Hepatocyte (in vitro differentiated cells): ENCODE measurements around the gene DNAI2. TPM values are rescaled to one million over a fixed set of nuclear protein-coding genes. Genes with fewer than 3 reads are reported as not detected.

Experiments
- DNase-seq: peaks from one replicate; pipeline ENCODE4 v3.0.0-alpha.2; 2016; ENCODE audit warnings: low spot score
- H2AFZ ChIP-seq: fragments of 200-600 bp; sonication (generic); 2 replicates; pipeline ENCODE4 v1.6.0; 2016; ENCODE audit warnings: antibody characterized with exemption, mild to moderate bottlenecking
- H3K27ac ChIP-seq: fragments of 200-600 bp; sonication (generic); 2 replicates; pipeline ENCODE4 v1.5.1; 2016; ENCODE audit warnings: mild to moderate bottlenecking
- H3K27me3 ChIP-seq: fragments of 200-600 bp; sonication (generic); 2 replicates; pipeline ENCODE4 v1.6.1; 2016
- H3K36me3 ChIP-seq: fragments of 200-600 bp; sonication (generic); replicated peaks from 2 replicates; pipeline ENCODE4 v1.5.1; 2016; ENCODE audit warnings: low read depth; ENCODE audit not compliant: insufficient read depth
- H3K4me1 ChIP-seq: fragments of 200-600 bp; sonication (generic); 2 replicates; pipeline ENCODE4 v1.5.1; 2016; ENCODE audit warnings: mild to moderate bottlenecking, moderate library complexity; ENCODE audit not compliant: insufficient read depth
- H3K4me2 ChIP-seq: fragments of 200-600 bp; sonication (generic); 2 replicates; pipeline ENCODE4 v1.6.0; 2016
- H3K4me3 ChIP-seq: fragments of 200-600 bp; sonication (generic); 2 replicates; pipeline ENCODE4 v1.5.1; 2016; ENCODE audit warnings: mild to moderate bottlenecking
- H3K79me2 ChIP-seq: fragments of 200-600 bp; sonication (generic); 2 replicates; pipeline ENCODE4 v1.6.0; 2017; ENCODE audit warnings: mild to moderate bottlenecking
- H3K9me2 ChIP-seq: fragments of 200-600 bp; sonication (generic); replicated peaks from 2 replicates; pipeline ENCODE4 v1.6.0; 2017; ENCODE audit warnings: mild to moderate bottlenecking; ENCODE audit not compliant: insufficient read depth
- H3K9me3 ChIP-seq: fragments of 200-600 bp; sonication (generic); 2 replicates; pipeline ENCODE4 v1.5.1; 2016; ENCODE audit warnings: low read depth, mild to moderate bottlenecking
- H4K20me1 ChIP-seq: fragments of 200-600 bp; sonication (generic); 2 replicates; pipeline ENCODE4 v1.6.0; 2016; ENCODE audit warnings: mild to moderate bottlenecking; ENCODE audit not compliant: insufficient read depth, poor library complexity, severe bottlenecking
- EZH2 ChIP-seq: fragments of 200-600 bp; sonication (generic); IDR thresholded peaks from 2 replicates; pipeline ENCODE4 v1.6.1; 2016; ENCODE audit warnings: antibody characterized with exemption, mild to moderate bottlenecking, borderline replicate concordance
- EZH2phosphoT487 ChIP-seq: fragments of 200-600 bp; sonication (generic); IDR thresholded peaks from one replicate; pipeline ENCODE4 v1.6.1; 2018; ENCODE audit warnings: antibody characterized with exemption, mild to moderate bottlenecking, low read depth, moderate library complexity; ENCODE audit not compliant: unreplicated experiment, severe bottlenecking
- WGBS: methylation state at CpG from one replicate; pipeline ENCODE4 v1.1.6; 2016; ENCODE audit warnings: low lambda C conversion rate; ENCODE audit errors: missing lambda C conversion rate; 5-methylcytosine and 5-hydroxymethylcytosine counted together
- polyA plus RNA-seq: library from polyadenylated mRNA; unstranded; fragments of >200 nt; fragmentation: Nextera tagmentation; extraction: Ambion mirVana; gene quantifications from 2 replicates; pipeline ENCODE4 v1.2.1, GENCODE V29; 2016
- total RNA-seq: library from RNA; depleted of rRNA; stranded (reverse); fragments of >200 nt; gene quantifications from 2 replicates; pipeline ENCODE4 v1.2.3, GENCODE V29; 2014
- TF ChIP-seq, protein P1 (sequence below): fragments of 200-600 bp; sonication (generic); IDR thresholded peaks from 2 replicates; pipeline ENCODE4 v1.5.1; 2016; ENCODE audit warnings: antibody characterized with exemption, mild to moderate bottlenecking; ENCODE audit not compliant: poor library complexity

DNAI2 gene, protein sequence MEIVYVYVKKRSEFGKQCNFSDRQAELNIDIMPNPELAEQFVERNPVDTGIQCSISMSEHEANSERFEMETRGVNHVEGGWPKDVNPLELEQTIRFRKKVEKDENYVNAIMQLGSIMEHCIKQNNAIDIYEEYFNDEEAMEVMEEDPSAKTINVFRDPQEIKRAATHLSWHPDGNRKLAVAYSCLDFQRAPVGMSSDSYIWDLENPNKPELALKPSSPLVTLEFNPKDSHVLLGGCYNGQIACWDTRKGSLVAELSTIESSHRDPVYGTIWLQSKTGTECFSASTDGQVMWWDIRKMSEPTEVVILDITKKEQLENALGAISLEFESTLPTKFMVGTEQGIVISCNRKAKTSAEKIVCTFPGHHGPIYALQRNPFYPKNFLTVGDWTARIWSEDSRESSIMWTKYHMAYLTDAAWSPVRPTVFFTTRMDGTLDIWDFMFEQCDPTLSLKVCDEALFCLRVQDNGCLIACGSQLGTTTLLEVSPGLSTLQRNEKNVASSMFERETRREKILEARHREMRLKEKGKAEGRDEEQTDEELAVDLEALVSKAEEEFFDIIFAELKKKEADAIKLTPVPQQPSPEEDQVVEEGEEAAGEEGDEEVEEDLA
- total RNA-seq: not detected in 2 replicates
- polyA plus RNA-seq: not detected in 2 replicates

DNA sequence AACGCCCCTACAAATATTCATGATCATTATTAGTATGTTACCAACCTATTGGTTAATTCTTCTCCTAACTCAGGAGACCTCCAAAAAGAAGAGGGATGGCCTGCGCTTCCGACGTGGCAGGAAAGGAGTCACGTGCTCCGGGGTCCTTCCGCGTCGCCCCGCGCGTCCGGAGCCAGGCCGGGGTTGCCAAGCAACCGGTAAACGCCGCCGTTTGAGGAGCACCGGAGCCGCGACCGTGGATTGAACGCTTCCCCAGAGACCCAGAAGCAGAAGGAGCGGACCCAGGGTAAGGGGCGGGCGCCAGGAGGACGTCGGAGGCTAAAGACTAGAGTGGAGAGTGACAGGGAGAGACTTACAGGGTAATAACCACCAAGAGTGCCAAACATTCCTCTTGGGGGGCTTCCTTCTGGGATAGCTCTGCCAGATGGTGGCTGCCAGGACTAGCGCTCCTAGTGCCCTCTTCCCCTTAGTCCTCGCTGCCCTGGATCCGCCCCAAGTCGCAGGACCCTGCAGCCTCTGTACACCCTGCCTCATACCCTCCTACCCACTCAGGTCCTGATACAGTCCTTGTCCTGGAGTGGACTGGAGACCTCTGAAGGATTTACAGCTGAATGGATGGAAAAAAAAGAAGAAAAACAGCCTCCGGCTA is at the start of gene DNAI2:
TSS of gene DNAI2 (plus strand) at position 175 of the 649 bp plus-strand sequence. CDS start 7,584 bp downstream, outside the sequence.
- H3K4me2 ChIP-seq: peak within 1 kb of the TSS; percentile 65
- WGBS: 16% methylated on average over 33 of the region's 33 CpGs
- peaks cover 23% of the 10 kb centered on the region for H3K27me3 ChIP-seq
- H3K79me2 ChIP-seq: no peaks in the 10 kb centered on the region
- no peaks in the 10 kb centered on the region for H4K20me1 ChIP-seq
- no peak within 1 kb of the TSS for H3K4me3 ChIP-seq
- H3K36me3 ChIP-seq: no peaks in the 10 kb centered on the region
- H3K27ac ChIP-seq: no peak within 1 kb of the TSS
- H2AFZ ChIP-seq: no peak within 1 kb of the TSS
- H3K4me1 ChIP-seq: peaks cover 3% of the 10 kb centered on the region
- H3K9me3 ChIP-seq: no peaks in the 10 kb centered on the region
- no peaks in the 10 kb centered on the region for H3K9me2 ChIP-seq
- TF ChIP-seq, protein P1, sequence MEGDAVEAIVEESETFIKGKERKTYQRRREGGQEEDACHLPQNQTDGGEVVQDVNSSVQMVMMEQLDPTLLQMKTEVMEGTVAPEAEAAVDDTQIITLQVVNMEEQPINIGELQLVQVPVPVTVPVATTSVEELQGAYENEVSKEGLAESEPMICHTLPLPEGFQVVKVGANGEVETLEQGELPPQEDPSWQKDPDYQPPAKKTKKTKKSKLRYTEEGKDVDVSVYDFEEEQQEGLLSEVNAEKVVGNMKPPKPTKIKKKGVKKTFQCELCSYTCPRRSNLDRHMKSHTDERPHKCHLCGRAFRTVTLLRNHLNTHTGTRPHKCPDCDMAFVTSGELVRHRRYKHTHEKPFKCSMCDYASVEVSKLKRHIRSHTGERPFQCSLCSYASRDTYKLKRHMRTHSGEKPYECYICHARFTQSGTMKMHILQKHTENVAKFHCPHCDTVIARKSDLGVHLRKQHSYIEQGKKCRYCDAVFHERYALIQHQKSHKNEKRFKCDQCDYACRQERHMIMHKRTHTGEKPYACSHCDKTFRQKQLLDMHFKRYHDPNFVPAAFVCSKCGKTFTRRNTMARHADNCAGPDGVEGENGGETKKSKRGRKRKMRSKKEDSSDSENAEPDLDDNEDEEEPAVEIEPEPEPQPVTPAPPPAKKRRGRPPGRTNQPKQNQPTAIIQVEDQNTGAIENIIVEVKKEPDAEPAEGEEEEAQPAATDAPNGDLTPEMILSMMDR: no peak
- TF ChIP-seq EZH2 (no peak), EZH2phosphoT487 (no peak)
- no peak for DNase-seq

DNA sequence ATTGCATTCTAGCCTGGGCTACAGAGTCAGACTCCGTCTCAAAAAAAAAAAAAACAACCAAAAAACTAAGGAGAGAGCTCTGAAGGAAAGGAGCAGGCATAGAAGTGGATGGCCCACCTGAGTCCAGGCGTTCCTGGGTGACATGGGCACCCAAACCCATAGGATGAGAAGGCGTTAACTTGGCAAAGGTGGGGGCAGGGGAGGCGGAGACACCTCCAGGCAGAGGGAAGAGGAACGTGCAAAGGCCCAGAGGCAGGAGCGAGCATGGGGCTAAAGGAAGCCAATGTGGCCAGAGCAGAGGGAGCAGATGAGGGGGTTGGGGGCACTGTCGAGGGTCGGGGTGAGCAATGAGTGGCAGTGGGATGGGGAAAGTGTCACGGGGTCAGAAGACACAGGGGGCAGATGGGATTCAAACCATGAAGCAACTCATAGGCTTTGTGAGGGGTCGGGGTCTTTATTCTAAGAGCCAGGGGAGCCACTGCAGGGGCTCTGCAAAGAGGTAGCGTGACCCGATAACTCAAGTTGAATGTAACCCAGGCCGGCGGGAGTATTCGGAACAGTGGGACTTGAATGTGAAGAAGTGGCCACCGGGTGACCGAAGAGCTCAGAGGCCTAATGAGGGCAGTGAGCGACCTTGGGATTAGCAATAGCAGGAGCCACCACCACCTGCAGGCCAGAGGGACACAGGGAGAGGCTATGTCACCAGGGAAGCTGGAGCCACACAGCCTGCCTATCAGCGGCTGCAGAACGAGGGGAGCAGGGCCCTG is 48.9 kb upstream of the DNAI2 start:
- Histone ChIP-seq H3K4me3 (no peak overlapping the region), H3K4me1 (no peaks in the 10 kb centered on the region), H4K20me1 (no peaks in the 10 kb centered on the region)

DNA sequence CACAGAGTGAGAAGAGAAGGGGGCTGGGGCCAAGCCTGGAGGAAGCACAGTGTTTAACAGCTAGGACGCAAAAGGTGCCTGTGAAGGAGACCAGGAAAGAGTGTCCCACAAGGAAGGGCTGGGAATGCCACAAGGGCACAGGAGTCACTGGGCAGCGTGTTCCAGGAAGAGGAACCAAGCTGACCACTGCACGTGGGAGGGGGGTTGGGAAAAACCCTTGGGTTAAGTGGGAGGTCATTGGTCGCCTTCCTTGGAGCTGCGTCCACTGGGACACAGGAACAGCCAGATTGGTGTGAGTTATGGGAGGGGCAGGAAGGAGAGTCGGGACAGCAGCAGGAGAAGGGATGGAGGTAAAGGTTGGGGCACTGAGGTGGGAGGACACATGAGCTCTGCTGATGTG is 47.8 kb upstream of the DNAI2 start:
- DNase-seq: no peak
- Histone ChIP-seq H3K4me1 (no peaks in the 10 kb centered on the region), H3K79me2 (no peaks in the 10 kb centered on the region), H3K9me3 (no peaks in the 10 kb centered on the region), H3K4me3 (no peak overlapping the region), H2AFZ (no peak overlapping the region), H4K20me1 (no peaks in the 10 kb centered on the region), H3K4me2 (no peak overlapping the region), H3K27me3 (no peaks in the 10 kb centered on the region), H3K9me2 (no peaks in the 10 kb centered on the region), H3K36me3 (no peaks in the 10 kb centered on the region), H3K27ac (no peak overlapping the region)
- TF ChIP-seq EZH2phosphoT487 (no peak), EZH2 (no peak)
- TF ChIP-seq, protein P1: no peak
- WGBS: 85% methylated on average over 5 of the region's 6 CpGs

More for the DNA sequence above, 48.9 kb upstream of the DNAI2 start:
- no peaks in the 10 kb centered on the region for H3K79me2 ChIP-seq
- no peak for DNase-seq
- TF ChIP-seq EZH2 (no peak), EZH2phosphoT487 (no peak)
- TF ChIP-seq, protein P1: no peak
- H3K36me3 ChIP-seq: no peaks in the 10 kb centered on the region
- no peak overlapping the region for H3K27ac ChIP-seq
- 93% methylated on average over 17 of the region's 20 CpGs for WGBS
- no peaks in the 10 kb centered on the region for H3K9me3 ChIP-seq
- H3K9me2 ChIP-seq: no peaks in the 10 kb centered on the region
- no peak overlapping the region for H2AFZ ChIP-seq
- no peaks in the 10 kb centered on the region for H3K27me3 ChIP-seq
- H3K4me2 ChIP-seq: no peak overlapping the region
